GM11168 (cell line): ENCODE data around the gene BMPR1A.

Experiments used
- in situ Hi-C: fragments of 300-500 bp; cut with MboI; formaldehyde crosslinking; loops from one replicate; pipeline ENCODE4 v1.12.0; 2022; ENCODE audit warnings: low sequenced_read_pairs; ENCODE audit not compliant: unreplicated experiment

Gene BMPR1A

DNA sequence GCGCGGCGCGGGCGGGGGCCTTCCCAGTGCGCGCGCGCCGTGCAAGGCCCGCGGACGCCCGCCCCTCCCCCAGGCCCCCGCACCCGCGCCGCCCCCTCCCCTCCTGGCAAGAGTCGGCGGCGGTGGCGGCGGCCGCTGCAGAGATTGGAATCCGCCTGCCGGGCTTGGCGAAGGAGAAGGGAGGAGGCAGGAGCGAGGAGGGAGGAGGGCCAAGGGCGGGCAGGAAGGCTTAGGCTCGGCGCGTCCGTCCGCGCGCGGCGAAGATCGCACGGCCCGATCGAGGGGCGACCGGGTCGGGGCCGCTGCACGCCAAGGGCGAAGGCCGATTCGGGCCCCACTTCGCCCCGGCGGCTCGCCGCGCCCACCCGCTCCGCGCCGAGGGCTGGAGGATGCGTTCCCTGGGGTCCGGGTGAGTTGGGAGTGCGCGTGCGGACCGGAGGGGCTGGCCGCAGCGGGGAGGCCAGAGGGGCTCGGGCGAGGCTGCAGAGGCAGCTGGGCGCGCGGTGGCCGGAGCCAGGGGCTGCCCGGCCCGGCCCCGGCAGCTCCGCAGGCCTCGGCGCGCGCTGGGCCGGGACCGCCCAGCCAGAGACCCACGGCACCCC, at the start of gene BMPR1A:
TSS of gene BMPR1A (plus strand) at position 109 of the 602 bp plus-strand sequence. CDS start 119,400 bp downstream, outside the sequence.
- in situ Hi-C loops = no loop called here

- in situ Hi-C loops = no loop called here
Observed at GRCh38 chr10:86706977-86707376, 49.4 kb upstream of the BMPR1A start.

DNA sequence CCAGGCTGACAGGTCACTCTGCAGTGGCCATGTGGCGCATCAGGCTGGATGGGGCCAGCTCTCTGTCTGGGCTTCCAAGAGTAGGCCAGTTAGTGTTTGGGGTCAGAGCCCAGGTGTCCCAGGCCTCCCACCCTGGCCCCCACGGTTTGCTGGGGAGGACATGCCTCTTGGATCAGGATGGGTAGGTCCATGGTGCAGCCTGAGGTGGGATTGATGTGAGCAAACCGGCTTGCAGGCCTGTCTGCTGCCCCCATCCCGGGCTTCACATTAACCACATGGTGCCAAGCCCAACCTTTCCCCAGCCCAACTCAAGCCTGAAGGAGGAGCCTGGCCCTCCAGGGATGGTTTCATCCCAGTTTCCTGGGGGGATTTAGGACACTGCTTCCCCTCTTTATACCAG, 48.9 kb upstream of the BMPR1A start:
- in situ Hi-C loops = no loop called here

DNA sequence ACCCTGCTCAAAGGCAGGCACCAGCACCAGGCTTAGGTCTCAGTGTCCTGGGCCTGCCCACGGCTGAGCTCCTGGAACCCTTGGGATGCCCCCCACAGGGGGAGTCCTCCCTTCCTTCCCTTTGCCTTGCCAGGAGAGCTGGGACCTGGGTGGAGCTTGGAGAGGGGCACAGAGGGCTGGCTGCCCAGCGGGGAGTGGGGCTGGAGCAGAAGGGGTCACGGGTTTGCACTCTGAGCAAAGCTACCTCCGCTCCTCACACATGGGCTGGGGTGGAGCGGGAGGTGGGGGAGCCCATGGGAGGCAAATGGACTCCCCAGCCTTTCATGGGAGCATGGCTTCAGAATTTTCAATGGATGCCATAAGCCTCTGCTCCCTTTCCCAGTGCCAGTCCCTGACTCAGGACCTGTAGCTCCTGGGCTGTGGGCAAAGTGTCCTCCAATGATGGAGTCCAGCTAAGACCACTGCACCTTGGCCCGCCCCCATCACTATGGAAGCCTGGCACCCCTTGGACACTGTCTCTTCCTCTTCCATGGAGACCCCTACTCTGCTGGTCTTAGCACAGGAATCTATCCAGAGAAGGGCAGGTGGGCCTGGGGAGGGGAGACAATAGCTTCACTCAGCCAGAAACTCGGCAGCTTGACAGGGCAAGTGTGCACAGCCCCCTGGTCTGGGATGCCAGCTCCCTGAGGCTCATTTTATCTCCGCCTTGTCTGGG, 48.2 kb upstream of the BMPR1A start:
- in situ Hi-C loops = no loop called here

- in situ Hi-C loops = no loop called here
Observed at GRCh38 chr10:86708783-86709380, 47.5 kb upstream of the BMPR1A start.

GRCh38 chr10:86709396-86710185, 46.8 kb upstream of the BMPR1A start:
- in situ Hi-C loops = no loop called here

DNA sequence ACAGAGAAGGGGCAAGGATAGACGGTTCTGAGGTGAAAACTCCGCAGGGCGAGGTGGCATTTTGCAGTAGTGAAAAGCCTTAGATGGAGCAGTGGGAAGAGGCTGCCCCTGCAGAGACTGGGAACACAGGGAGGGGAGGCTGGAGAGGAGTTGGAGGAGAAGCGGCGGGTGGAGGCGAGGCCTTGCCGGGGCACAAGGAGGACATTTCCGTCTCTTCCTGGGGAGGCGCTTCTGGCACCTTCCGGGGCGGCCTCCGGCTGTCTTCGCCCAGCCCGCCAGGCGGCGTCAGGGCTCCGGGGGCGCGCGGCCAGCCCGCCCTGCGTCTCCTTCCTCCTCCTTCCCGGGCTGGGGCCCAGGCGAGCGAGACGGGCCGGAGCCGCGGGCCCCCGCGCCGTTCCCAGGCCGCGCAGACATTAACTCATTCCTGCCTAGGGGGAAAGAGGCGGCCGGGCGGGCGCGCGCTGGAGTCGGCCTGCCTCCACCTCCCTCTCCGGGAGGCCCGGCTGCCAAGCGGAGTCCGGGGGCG, 45.4 kb upstream of the BMPR1A start:
- in situ Hi-C loops = no loop called here

DNA sequence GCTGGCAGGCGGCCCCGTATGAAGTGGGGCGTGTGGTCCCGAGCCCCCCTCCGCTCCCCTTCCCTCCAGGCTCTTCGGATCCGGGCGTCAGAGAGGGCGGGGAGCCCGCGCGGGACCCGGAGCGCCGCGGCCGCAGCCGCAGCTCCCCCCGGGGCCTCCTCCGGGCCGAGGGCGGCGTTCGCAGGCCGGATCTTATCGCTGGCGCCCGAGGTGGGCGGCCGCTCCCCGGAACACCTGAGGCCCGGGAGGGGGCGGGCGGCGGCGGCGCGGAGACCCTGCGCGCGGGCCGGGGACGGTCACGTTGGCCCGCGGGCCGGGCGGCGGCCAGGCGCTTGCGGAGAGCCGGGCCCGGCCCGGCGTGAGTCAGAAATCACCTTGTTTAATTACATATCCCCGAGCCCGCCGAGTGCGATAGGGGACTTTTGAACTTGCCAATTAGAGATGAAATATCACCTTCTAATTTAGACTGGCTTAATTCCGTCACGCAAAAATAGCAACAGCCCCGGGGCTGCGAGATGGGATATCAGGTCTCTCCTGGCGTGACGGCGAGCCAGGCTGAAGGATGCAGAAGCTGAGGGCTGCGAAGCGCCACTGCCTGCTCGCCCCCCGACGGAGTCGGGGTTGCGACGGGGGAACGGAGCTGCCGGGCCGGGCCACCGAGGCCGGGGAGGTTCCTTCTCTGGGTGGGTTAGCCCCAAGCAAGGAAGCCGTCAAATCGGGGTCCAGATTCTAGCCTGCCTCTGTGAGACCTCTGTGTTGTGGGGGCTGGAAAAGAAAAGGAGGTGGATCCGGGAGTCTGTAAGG, 44.7 kb upstream of the BMPR1A start:
- in situ Hi-C loops = no loop called here

DNA sequence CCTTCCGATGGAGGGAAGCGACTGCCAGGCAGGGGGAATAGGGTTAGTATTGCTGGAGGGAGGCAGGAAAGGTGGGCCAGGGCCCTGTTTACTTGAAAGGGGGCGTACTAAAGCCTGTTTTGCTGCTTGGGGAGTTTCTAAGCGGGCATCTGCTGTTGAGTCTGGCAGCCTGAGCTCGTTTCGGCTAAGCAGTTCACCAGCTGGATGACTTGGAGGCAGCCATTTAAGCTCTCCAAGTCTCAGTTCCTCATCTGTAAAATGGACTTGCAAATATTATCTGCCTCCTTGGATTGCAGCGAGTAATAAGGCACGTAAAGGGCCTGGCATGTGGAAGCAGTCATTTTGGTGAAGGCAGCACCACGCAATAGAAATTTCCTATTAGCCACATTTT, 44.1 kb upstream of the BMPR1A start:
- in situ Hi-C loops = no loop called here

- in situ Hi-C loops = no loop called here
Observed at GRCh38 chr10:86715156-86715795, 41.1 kb upstream of the BMPR1A start.

DNA sequence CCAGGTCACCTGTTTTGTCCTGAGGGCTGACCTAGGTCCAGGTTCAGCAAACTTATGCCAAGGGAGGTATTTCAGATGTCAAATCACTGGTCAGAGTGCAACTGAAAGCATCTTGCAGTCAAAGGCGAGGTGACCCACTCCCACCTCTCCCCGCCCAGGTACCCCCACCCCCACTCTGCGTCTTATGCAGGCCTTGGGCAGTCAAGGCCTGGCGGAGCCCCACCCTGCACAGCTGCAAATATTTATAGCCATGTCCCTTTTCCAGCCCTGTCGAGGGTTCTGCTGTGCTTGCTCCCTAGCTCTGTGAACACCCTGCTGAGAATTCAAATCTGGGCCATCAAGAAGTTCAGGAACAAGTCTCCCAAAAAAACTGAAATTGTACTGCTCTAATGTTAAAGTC, 40.6 kb upstream of the BMPR1A start:
- in situ Hi-C loops = no loop called here

GRCh38 chr10:86716466-86716865, 40.0 kb upstream of the BMPR1A start:
- in situ Hi-C loops = no loop called here

DNA sequence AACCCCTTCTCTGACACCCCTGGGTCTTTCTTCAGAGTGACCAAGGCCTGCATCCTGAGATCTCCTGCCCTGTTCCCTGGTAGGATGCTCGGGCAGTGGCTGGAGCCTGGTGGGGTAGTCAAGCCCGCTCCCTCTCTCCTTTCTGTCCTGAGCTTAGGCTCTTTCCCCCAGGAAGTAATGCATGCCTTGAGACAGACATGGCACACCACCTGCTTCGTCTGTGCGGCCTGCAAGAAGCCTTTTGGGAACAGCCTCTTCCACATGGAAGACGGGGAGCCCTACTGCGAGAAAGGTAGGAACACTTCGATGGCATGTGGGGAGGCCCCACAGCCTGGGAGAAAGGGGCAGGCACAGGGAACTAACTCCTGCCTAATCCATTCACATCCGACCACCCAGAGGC, 37.9 kb upstream of the BMPR1A start:
- in situ Hi-C loops = no loop called here

GRCh38 chr10:86721232-86721631, 35.2 kb upstream of the BMPR1A start:
- in situ Hi-C loops = no loop called here

- in situ Hi-C loops = no loop called here
Observed at GRCh38 chr10:86723009-86723408, 33.4 kb upstream of the BMPR1A start.

DNA sequence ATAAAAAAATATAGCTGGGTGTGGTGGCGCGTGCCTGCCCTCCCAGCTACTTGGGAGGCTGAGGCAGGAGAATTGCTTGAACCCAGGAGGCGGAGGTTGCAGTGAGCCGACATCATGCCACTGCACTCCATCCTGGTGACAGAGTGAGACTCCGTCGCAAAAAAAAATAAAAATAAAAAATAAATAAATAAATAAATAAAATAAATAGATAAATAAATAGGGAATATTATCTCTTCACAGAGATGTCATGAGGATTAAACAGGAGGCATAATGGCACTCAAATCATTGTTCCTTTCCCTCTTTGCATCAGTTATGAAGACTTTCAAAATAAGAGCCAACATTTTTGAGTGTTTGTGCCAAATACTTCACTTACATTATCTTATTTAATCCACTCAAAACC, 32.0 kb upstream of the BMPR1A start:
- in situ Hi-C loops = no loop called here

DNA sequence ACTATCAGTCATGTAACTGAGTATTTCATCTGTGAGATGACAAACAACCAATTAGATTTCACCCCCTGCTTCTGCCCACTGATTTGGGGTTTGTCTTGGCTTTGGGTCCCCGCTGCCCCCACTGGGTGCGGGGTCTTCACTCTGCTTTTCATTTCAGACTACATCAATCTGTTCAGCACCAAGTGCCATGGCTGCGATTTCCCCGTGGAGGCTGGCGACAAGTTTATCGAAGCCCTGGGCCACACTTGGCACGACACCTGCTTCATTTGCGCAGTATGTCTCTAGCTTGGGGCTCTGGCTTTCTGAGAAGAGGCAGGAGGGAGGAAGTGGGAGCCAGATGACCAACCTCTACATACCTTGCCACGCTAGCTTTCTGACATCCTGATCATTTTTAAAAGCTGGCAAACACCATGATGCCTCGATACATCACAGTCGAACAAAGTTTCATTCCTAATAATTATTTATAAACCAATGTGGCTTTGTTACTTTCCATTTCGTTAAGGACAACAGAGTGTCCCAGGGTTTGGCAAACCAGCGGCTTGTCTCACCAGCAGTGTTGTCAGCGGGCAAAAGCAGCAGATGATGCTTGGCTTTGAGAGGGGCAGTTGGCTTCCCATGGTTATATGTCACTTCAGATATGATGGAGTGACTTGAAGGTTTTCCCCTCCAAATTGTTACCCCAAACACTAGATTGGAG, 30.3 kb upstream of the BMPR1A start:
- in situ Hi-C loops = no loop called here

- in situ Hi-C loops = no loop called here
Observed at GRCh38 chr10:86726677-86726999, 29.8 kb upstream of the BMPR1A start.

DNA sequence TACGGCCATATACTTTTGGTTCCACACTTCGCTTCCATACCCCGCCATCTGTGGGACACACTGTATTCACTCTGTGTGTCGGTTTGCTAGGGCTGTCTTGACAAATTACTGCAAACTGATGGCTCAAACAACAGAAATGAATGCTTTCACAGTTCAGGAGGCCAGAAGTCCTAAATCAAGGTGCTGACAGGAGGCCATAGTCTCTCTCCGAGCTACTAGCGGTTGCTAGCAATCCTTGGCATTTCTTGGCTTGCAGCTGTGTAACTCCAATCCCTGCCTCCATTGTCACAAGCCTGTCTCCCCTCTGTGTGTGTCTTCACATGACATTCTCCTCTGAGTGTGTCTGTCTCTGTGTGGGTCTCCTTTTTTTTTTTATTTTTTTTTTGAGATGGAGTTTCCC, 28.9 kb upstream of the BMPR1A start:
- in situ Hi-C loops = no loop called here
